ENCODE measurements around the gene TBC1D23.

TBC1D23 gene

GRCh38 chr3:100359035-100359434, 98.2 kb downstream of the TBC1D23 start:
- DNase-seq = no peak

- DNase-seq = no peak
Measured at GRCh38 chr3:100360757-100361496, 100.1 kb downstream of the TBC1D23 start.

GRCh38 chr3:100361897-100362296, 101.1 kb downstream of the TBC1D23 start:
- DNase-seq = no peak

GRCh38 chr3:100364421-100364820, 103.6 kb downstream of the TBC1D23 start:
- DNase-seq = no peak

- no peak for DNase-seq
Measured at GRCh38 chr3:100366424-100366823, 105.6 kb downstream of the TBC1D23 start.

- no peak for DNase-seq
Measured at GRCh38 chr3:100368441-100368840, 107.6 kb downstream of the TBC1D23 start.

- DNase-seq = no peak
Measured at GRCh38 chr3:100370756-100371155, 110.0 kb downstream of the TBC1D23 start.

GRCh38 chr3:100374521-100374920, 113.7 kb downstream of the TBC1D23 start:
- DNase-seq = no peak

Data from activated T-cell treated with anti-CD3 and anti-CD28 coated beads, Interleukin-2, amount 50 U/mL, for 1 hour (primary cell).